Renal cortex interstitium (tissue), 15 donors: Measurements from ENCODE around the gene JMJD4. TPM values are rescaled to one million over a fixed set of nuclear protein-coding genes. Genes with fewer than 3 reads are reported as not detected.
A peak's percentile ranks its signal among the peaks of the same experiment; 100 is the strongest.

Source experiments
- DNase-seq, 11 donors: peaks; one replicate each; pipeline ENCODE4 v3.0.0-alpha.2; 2013; ENCODE audit warnings: low read depth in 9 of 11, low spot score in 4 of 11; ENCODE audit errors: extremely low read depth in 1 of 11
- long read RNA-seq, 16 experiments: transcript quantifications; one replicate each; lab custom pipeline, GENCODE V29; 2026
- polyA plus RNA-seq, 3 donors: library from polyadenylated mRNA; unstranded; fragments of 120-200 nt; gene quantifications; one replicate each; pipeline ENCODE4 v1.2.1, GENCODE V29; 2013; ENCODE audit not compliant: insufficient read length in 3 of 3

The JMJD4 gene
- polyA plus RNA-seq = 10 to 100 TPM; 14.2 to 19.6 (median 17.4) TPM
- long read RNA-seq, donor 1, partial matches to known transcripts = 0 of 3 reads
- long read RNA-seq, donor 1, other reads (novel, unspliced or antisense) = 0 of 3 reads
- long read RNA-seq, donor 2, partial matches to known transcripts = 0 of 7 reads
- long read RNA-seq, donor 2, other reads (novel, unspliced or antisense) = 0 of 7 reads
- long read RNA-seq, donor 3, transcript JMJD4-201 (6 exons, 2,595 nt) = major isoform, 5 of 7 reads
- long read RNA-seq, donor 3, partial matches to known transcripts = 0 of 7 reads
- long read RNA-seq, donor 3, other reads (novel, unspliced or antisense) = 0 of 7 reads
- long read RNA-seq, donor 4, partial matches to known transcripts = 9 of 13 reads
- long read RNA-seq, donor 4, other reads (novel, unspliced or antisense) = 0 of 13 reads
- long read RNA-seq, donor 5 = 0 reads
- long read RNA-seq, donor 6, partial matches to known transcripts = 0 of 2 reads
- long read RNA-seq, donor 6, other reads (novel, unspliced or antisense) = 0 of 2 reads
- long read RNA-seq, donor 7, partial matches to known transcripts = 0 of 2 reads
- long read RNA-seq, donor 7, other reads (novel, unspliced or antisense) = 0 of 2 reads
- long read RNA-seq, donor 8, partial matches to known transcripts = 0 of 4 reads
- long read RNA-seq, donor 8, other reads (novel, unspliced or antisense) = 0 of 4 reads
- long read RNA-seq, donor 9, partial matches to known transcripts = 9 of 15 reads
- long read RNA-seq, donor 9, other reads (novel, unspliced or antisense) = 0 of 15 reads
- long read RNA-seq, donor 10, transcript JMJD4-201 (6 exons, 2,595 nt) = major isoform, 5 of 9 reads
- long read RNA-seq, donor 10, partial matches to known transcripts = 0 of 9 reads
- long read RNA-seq, donor 10, other reads (novel, unspliced or antisense) = 0 of 9 reads
- long read RNA-seq, donor 11, partial matches to known transcripts = 11 of 16 reads
- long read RNA-seq, donor 11, other reads (novel, unspliced or antisense) = 0 of 16 reads
- long read RNA-seq, donor 12, partial matches to known transcripts = 0 of 5 reads
- long read RNA-seq, donor 12, other reads (novel, unspliced or antisense) = 0 of 5 reads
- long read RNA-seq, donor 13, transcript JMJD4-201 (6 exons, 2,595 nt) = major isoform, 12 of 14 reads
- long read RNA-seq, donor 13, partial matches to known transcripts = 0 of 14 reads
- long read RNA-seq, donor 13, other reads (novel, unspliced or antisense) = 0 of 14 reads
- long read RNA-seq, donor 14, partial matches to known transcripts = 0 of 5 reads
- long read RNA-seq, donor 14, other reads (novel, unspliced or antisense) = 0 of 5 reads
- long read RNA-seq, donor 15, partial matches to known transcripts = 0 of 3 reads
- long read RNA-seq, donor 15, other reads (novel, unspliced or antisense) = 0 of 3 reads
- long read RNA-seq, donor 16, transcript JMJD4-201 (6 exons, 2,595 nt) = major isoform, 12 of 17 reads
- long read RNA-seq, donor 16, partial matches to known transcripts = 0 of 17 reads
- long read RNA-seq, donor 16, other reads (novel, unspliced or antisense) = 0 of 17 reads

GRCh38 chr1:227734856-227735538, at the start of gene JMJD4, which contains the start of gene SNAP47:
TSS of gene JMJD4 (minus strand) at chr1:227735302. CDS start at chr1:227735273, 29 bp downstream.
TSS of gene SNAP47 (plus strand) at chr1:227735435. CDS start at chr1:227747737, 12,302 bp downstream.
- peak; percentile 75 to 91 (median 88) for DNase-seq

- no peak for DNase-seq
Measured at GRCh38 chr1:227782226-227782625, 47.1 kb upstream of the JMJD4 start.

GRCh38 chr1:227781314-227781930, 46.3 kb upstream of the JMJD4 start:
- DNase-seq = no peak

- DNase-seq = no peak
Measured at GRCh38 chr1:227780101-227781044, 45.3 kb upstream of the JMJD4 start.

GRCh38 chr1:227779685-227780084, 44.6 kb upstream of the JMJD4 start:
- DNase-seq = no peak

- no peak for DNase-seq
Measured at GRCh38 chr1:227779021-227779441, 43.9 kb upstream of the JMJD4 start.

GRCh38 chr1:227778401-227778947, 43.4 kb upstream of the JMJD4 start:
- DNase-seq = no peak

- DNase-seq = no peak
Measured at GRCh38 chr1:227777646-227778045, 42.5 kb upstream of the JMJD4 start.

- no peak for DNase-seq
Measured at GRCh38 chr1:227777156-227777555, 42.1 kb upstream of the JMJD4 start.

GRCh38 chr1:227776331-227776771, 41.2 kb upstream of the JMJD4 start:
- no peak for DNase-seq

GRCh38 chr1:227775841-227776240, 40.7 kb upstream of the JMJD4 start:
- DNase-seq = no peak

- DNase-seq = no peak
Measured at GRCh38 chr1:227774821-227775661, 39.9 kb upstream of the JMJD4 start.

GRCh38 chr1:227774051-227774731, 39.1 kb upstream of the JMJD4 start:
- no peak for DNase-seq

- DNase-seq = no peak
Measured at GRCh38 chr1:227773558-227773957, 38.5 kb upstream of the JMJD4 start.

- DNase-seq = no peak
Measured at GRCh38 chr1:227771771-227772170, 36.7 kb upstream of the JMJD4 start.
